Smooth muscle cell of the pulmonary artery (primary cell): ENCODE data around the gene F10. TPM values are rescaled to one million over a fixed set of nuclear protein-coding genes. Genes with fewer than 3 reads are reported as not detected.

Experiments used
- total RNA-seq: library from RNA; depleted of rRNA; stranded (reverse); fragments of >200 nt; gene quantifications from 2 replicates; pipeline ENCODE4 v1.2.3, GENCODE V29; 2014

The F10 gene
- 11.8 and 25.5 TPM in 2 replicates for total RNA-seq

GRCh38 chr13:113122550-113123225 lies at the start of gene F10:
TSS of gene F10 (plus strand) at chr13:113122799. CDS start at chr13:113122856, 57 bp downstream.

GRCh38 chr13:113105032-113105920 lies 17.3 kb upstream of the F10 start, which contains the start of gene F7:
TSS of gene F7 (plus strand) at chr13:113105791. CDS start at chr13:113105842, 51 bp downstream.

GRCh38 chr13:113157929-113158747 lies 35.5 kb downstream of the F10 start, which contains the start of gene PROZ:
TSS of gene PROZ (plus strand) at chr13:113158648. CDS start at chr13:113158661, 13 bp downstream.

Other genes with a start within 250 kb of the F10 start
- 0.13 and 0.36 TPM in 2 replicates for gene MCF2L, start 153.6 kb upstream of the F10 start, total RNA-seq
- gene F7, start 17.0 kb upstream of the F10 start, total RNA-seq: 0.13 TPM in 1 of 2 replicates, not detected in the other
- not detected in 2 replicates for gene PROZ, start 35.8 kb downstream of the F10 start, total RNA-seq
- gene PCID2, start 85.9 kb downstream of the F10 start, total RNA-seq: 69.3 and 77.4 TPM in 2 replicates
- 116 and 140 TPM in 2 replicates for gene CUL4A, start 86.8 kb downstream of the F10 start, total RNA-seq
- 315 and 328 TPM in 2 replicates for gene LAMP1, start 174.4 kb downstream of the F10 start, total RNA-seq
- 0.59 TPM in 2 replicates for gene GRTP1, start 241.3 kb downstream of the F10 start, total RNA-seq